Upper lobe of right lung (tissue), 1 donor: ENCODE data around the gene ARL4A. TPM values are rescaled to one million over a fixed set of nuclear protein-coding genes. Genes with fewer than 3 reads are reported as not detected.

Experiments
- total RNA-seq: library from RNA; stranded (reverse); fragmentation: NEBNext Ultra II Directional; extraction: Animal tissue kit (Norgen Biotek cat#: 25700); gene quantifications from one replicate; pipeline ENCODE4 v1.2.1, GENCODE V29; 2021
- donor health status: DM: no; HTN: yes; CAD: no; lungs with severe emphysema.

The ARL4A gene
- total RNA-seq, 1 donor from 2014 or later: 35.6 TPM

Other genes with a start within 250 kb of the ARL4A start
- gene SCIN, start 116.9 kb upstream of the ARL4A start, total RNA-seq: 14.3 TPM